ENCODE measurements around the gene C6orf58.

GRCh38 chr6:127547215-127547614, 29.8 kb upstream of the C6orf58 start:
- peak; percentile 43 for TF ChIP-seq CTCF (IDR thresholded peaks at IDR 0.05)
- no peak for TF ChIP-seq IRF3 (IDR thresholded peaks at IDR 0.05; ENCODE audit: low read depth, low read length)
- TF ChIP-seq POLR2AphosphoS5 (IDR thresholded peaks at IDR 0.05; ENCODE audit: low read depth, low read length), result no peak
- no peak for TF ChIP-seq TAF1 (IDR thresholded peaks at IDR 0.05; ENCODE audit: borderline replicate concordance, low read depth, low read length)
- TF ChIP-seq JUND (IDR thresholded peaks at IDR 0.05), result no peak
- TF ChIP-seq CHD2 (IDR thresholded peaks at IDR 0.05; ENCODE audit: low read length, partially characterized antibody), result no peak
- no peak for TF ChIP-seq USF2 (IDR thresholded peaks at IDR 0.05; ENCODE audit: borderline replicate concordance, low read depth, low read length)
- TF ChIP-seq RXRA (IDR thresholded peaks at IDR 0.05; ENCODE audit: borderline replicate concordance, low read depth), result no peak
- TF ChIP-seq MXI1 (IDR thresholded peaks at IDR 0.05; ENCODE audit: low read depth, low read length), result no peak
- TF ChIP-seq FOXM1 (IDR thresholded peaks at IDR 0.05; ENCODE audit: low read depth), result no peak
- no peak for TF ChIP-seq SMC3 (IDR thresholded peaks at IDR 0.05; ENCODE audit: low read depth, low read length)
